ENCODE results near the gene DEDD. TPM values are rescaled to one million over a fixed set of nuclear protein-coding genes. Genes with fewer than 3 reads are reported as not detected.

DEDD gene, protein sequence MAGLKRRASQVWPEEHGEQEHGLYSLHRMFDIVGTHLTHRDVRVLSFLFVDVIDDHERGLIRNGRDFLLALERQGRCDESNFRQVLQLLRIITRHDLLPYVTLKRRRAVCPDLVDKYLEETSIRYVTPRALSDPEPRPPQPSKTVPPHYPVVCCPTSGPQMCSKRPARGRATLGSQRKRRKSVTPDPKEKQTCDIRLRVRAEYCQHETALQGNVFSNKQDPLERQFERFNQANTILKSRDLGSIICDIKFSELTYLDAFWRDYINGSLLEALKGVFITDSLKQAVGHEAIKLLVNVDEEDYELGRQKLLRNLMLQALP
- 10 to 100 TPM; 40.6 to 44.0 (median 43.0) TPM for total RNA-seq
- 20.1 TPM for total RNA-seq (2013)

DNA sequence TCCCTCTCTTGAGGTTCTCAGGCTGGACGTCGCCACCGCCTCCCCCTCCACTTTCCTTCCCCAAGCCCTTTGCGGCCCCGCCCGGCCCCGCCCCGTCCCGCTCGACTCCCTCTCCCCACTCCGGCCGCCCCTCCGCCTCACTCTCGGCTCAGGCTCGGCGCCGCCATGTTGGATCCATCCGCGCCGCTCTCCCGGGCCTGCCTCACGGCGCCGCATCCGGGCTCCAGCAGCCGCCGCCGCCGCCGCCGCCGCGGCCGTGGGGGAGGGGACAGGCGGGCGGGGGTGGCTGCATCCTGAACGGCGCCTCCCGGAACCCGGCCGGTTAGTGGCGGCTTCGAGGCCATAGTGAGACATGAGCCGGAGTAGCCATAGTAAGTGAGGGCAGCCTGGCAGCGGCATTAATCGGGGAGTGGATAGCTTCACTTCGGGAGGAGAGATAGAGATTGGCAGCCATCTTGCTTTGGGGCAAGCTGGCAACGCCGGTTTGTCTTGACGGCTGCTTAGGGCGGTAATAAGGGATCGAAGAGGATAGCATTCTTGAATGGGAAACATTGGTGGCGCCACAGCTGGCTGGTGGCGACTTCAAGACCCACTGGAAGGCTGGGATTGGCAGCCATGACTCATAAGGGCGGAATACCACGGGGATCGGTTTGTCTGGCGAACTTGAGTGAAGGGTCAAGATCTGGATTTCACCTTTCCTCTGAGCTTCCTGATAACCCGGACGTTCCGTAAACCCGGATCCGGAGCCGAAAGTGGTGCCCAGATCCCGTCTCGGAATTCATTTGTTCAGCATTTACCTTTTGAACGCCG lies at the start of gene DEDD:
Gene DEDD (minus strand): TSS at position 258 of the 810 bp plus-strand sequence. CDS start 8,205 bp downstream, outside the sequence.
- intact Hi-C loops (cut with micrococcal nuclease): loop anchor here (1.0 kb wide), 3 partner anchors 15 to 34 kb away; partner anchors contain the start of genes PPOX and UFC1
- H3K36me3 Mint-ChIP-seq: no peaks in the 10 kb centered on the region
- TF ChIP-seq, protein P1, sequence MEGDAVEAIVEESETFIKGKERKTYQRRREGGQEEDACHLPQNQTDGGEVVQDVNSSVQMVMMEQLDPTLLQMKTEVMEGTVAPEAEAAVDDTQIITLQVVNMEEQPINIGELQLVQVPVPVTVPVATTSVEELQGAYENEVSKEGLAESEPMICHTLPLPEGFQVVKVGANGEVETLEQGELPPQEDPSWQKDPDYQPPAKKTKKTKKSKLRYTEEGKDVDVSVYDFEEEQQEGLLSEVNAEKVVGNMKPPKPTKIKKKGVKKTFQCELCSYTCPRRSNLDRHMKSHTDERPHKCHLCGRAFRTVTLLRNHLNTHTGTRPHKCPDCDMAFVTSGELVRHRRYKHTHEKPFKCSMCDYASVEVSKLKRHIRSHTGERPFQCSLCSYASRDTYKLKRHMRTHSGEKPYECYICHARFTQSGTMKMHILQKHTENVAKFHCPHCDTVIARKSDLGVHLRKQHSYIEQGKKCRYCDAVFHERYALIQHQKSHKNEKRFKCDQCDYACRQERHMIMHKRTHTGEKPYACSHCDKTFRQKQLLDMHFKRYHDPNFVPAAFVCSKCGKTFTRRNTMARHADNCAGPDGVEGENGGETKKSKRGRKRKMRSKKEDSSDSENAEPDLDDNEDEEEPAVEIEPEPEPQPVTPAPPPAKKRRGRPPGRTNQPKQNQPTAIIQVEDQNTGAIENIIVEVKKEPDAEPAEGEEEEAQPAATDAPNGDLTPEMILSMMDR (IDR thresholded peaks at IDR 0.05): no peak
- peak; percentile 81 to 95 for DNase-seq
- ATAC-seq: peak; percentile 92 to 97 (median 95)
- peaks cover 7% of the 10 kb centered on the region for H3K36me3 ChIP-seq (ENCODE audit: control insufficient read depth, insufficient read depth, low read length)
- H3K27me3 Mint-ChIP-seq (ENCODE audit: low read depth in 2 of 2): no peaks in the 10 kb centered on the region
- H3K27me3 ChIP-seq (ENCODE audit: control insufficient read depth, insufficient read depth, low read length): no peaks in the 10 kb centered on the region
- peaks cover 21% of the 10 kb centered on the region for H3K4me1 ChIP-seq (ENCODE audit: control insufficient read depth, insufficient read depth, low read length)
- peak within 1 kb of the TSS; percentile 81 for H3K27ac ChIP-seq (ENCODE audit: low read length)
- H3K9me3 ChIP-seq (ENCODE audit: control insufficient read depth, insufficient read depth, low read length): no peaks in the 10 kb centered on the region
- H3K4me3 Mint-ChIP-seq: no peak within 1 kb of the TSS
- H3K4me1 Mint-ChIP-seq: peaks cover 21 to 43% of the 10 kb centered on the region in 2 donors
- under 1% methylated on average over 62 of the region's 68 CpGs for WGBS (ENCODE audit: insufficient coverage)
- no peaks in the 10 kb centered on the region for H3K9me3 Mint-ChIP-seq
- H3K27ac Mint-ChIP-seq: no peak within 1 kb of the TSS
- H3K4me3 ChIP-seq (ENCODE audit: low read length): peak within 1 kb of the TSS; percentile 77

DNA sequence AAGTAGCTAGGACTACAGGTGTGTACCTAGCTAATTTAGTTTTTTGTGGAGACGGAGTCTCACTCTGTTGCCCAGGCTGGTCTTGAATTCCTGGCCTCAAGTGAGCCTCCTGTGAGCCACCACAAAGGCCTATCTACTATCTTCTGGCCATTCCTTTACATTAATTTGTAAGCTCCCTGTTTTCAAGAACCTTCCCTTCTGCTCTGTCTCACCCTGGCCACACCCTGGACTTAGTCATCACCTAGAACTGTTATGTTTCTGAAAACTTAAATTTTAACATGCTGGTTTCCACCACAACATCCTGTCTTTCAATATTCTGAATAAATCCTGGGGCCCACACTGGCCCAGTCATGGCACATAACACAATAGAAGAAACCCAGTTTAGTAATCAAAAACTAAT lies 49.7 kb upstream of the DEDD start:
- Histone ChIP-seq H3K36me3 (ENCODE audit: control insufficient read depth, insufficient read depth, low read length) (no peaks in the 10 kb centered on the region), H3K4me3 (ENCODE audit: low read length) (no peak overlapping the region), H3K27me3 (ENCODE audit: control insufficient read depth, insufficient read depth, low read length) (no peaks in the 10 kb centered on the region), H3K4me1 (ENCODE audit: control insufficient read depth, insufficient read depth, low read length) (peaks cover 63% of the 10 kb centered on the region), H3K9me3 (ENCODE audit: control insufficient read depth, insufficient read depth, low read length) (no peaks in the 10 kb centered on the region), H3K27ac (ENCODE audit: low read length) (peak overlapping the region; percentile 90)
- Mint-ChIP-seq H3K4me3 (peak overlapping the region; percentile 86), H3K9me3 (no peaks in the 10 kb centered on the region), H3K27me3 (ENCODE audit: low read depth in 2 of 2) (no peaks in the 10 kb centered on the region), H3K36me3 (no peaks in the 10 kb centered on the region), H3K27ac (peak overlapping the region; percentile 95 to 97), H3K4me1 (peaks cover 80 to 84% of the 10 kb centered on the region in 2 donors)
- intact Hi-C loops (cut with micrococcal nuclease): no loop called here
- 50% methylated on average over 1 of the region's 1 CpG for WGBS (ENCODE audit: insufficient coverage)
- TF ChIP-seq, protein P1 (IDR thresholded peaks at IDR 0.05): no peak
- DNase-seq: peak; percentile 42 to 75
- ATAC-seq: peak; percentile 48 to 72 (median 49)

DNA sequence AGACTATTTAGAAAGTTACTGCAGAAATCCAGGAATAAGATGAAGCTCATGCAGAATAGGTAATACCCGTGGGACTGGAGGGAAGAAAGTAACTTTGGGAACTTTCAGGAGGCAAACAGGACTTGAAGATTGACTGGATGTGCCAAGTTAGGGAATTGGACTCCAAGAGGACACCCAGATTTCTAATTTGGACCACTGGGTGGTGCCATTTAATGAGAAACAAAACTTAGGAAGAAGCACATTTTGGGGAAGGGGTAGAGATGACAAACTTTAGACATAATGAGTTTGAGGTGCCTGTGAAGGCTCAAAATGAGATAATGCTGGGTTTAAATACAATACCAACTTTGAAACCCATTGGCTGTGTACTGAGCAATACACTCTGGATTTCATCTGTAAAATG lies 48.2 kb upstream of the DEDD start:
- Histone ChIP-seq H3K27me3 (ENCODE audit: control insufficient read depth, insufficient read depth, low read length) (no peaks in the 10 kb centered on the region), H3K4me3 (ENCODE audit: low read length) (no peak overlapping the region), H3K36me3 (ENCODE audit: control insufficient read depth, insufficient read depth, low read length) (peaks cover 3% of the 10 kb centered on the region), H3K27ac (ENCODE audit: low read length) (no peak overlapping the region), H3K4me1 (ENCODE audit: control insufficient read depth, insufficient read depth, low read length) (peaks cover 60% of the 10 kb centered on the region), H3K9me3 (ENCODE audit: control insufficient read depth, insufficient read depth, low read length) (no peaks in the 10 kb centered on the region)
- peaks cover 80 to 84% of the 10 kb centered on the region in 2 donors for H3K4me1 Mint-ChIP-seq
- H3K36me3 Mint-ChIP-seq: no peaks in the 10 kb centered on the region
- WGBS (ENCODE audit: insufficient coverage): 84% methylated on average over 1 of the region's 1 CpG
- peak overlapping the region; percentile 95 to 97 for H3K27ac Mint-ChIP-seq
- H3K27me3 Mint-ChIP-seq (ENCODE audit: low read depth in 2 of 2): no peaks in the 10 kb centered on the region
- DNase-seq (peak in 1 of 2 donors; percentile 42), ATAC-seq (no peak)
- intact Hi-C loops (cut with micrococcal nuclease): no loop called here
- H3K4me3 Mint-ChIP-seq: peak overlapping the region; percentile 69
- TF ChIP-seq, protein P1 (IDR thresholded peaks at IDR 0.05): peak; percentile 13
- H3K9me3 Mint-ChIP-seq: no peaks in the 10 kb centered on the region

Measured in natural killer cell (primary cell).